RWPE2 (cell line): ENCODE measurements around the gene CACNA2D3.

Experiments
- ATAC-seq: fragments of 200-7000 bp; cut with Tn5 transposase; 3 replicates; pipeline ENCODE4 v1.9.1; 2021; ENCODE audit warnings: low read depth
- DNase-seq: peaks from one replicate; pipeline ENCODE4 v3.0.0-alpha.2; 2020; ENCODE audit warnings: low spot score
- H3K27ac ChIP-seq: fragments of 450-650 bp; 2 replicates; pipeline ENCODE4 v1.5.1; 2017; ENCODE audit warnings: mild to moderate bottlenecking; ENCODE audit not compliant: poor library complexity, severe bottlenecking
- H3K27me3 ChIP-seq: fragments of 250-450 bp; sonication (Bioruptor Pico); 2 replicates; pipeline ENCODE4 v1.5.1; 2021; ENCODE audit warnings: mild to moderate bottlenecking, moderate library complexity; ENCODE audit not compliant: insufficient read depth, poor library complexity, severe bottlenecking
- H3K36me3 ChIP-seq: fragments of 250-450 bp; sonication (Bioruptor Pico); 2 replicates; pipeline ENCODE4 v1.5.1; 2020; ENCODE audit warnings: low read depth, mild to moderate bottlenecking, moderate library complexity
- H3K4me1 ChIP-seq: fragments of 250-450 bp; sonication (Bioruptor Pico); 2 replicates; pipeline ENCODE4 v1.5.1; 2021; ENCODE audit warnings: mild to moderate bottlenecking, moderate library complexity; ENCODE audit not compliant: insufficient read depth, poor library complexity, severe bottlenecking
- H3K4me3 ChIP-seq: fragments of 250-450 bp; sonication (Bioruptor Pico); 2 replicates; pipeline ENCODE4 v1.5.1; 2021; ENCODE audit warnings: mild to moderate bottlenecking, moderate library complexity; ENCODE audit not compliant: severe bottlenecking
- H3K9me3 ChIP-seq: fragments of 250-450 bp; sonication (Bioruptor Pico); 2 replicates; pipeline ENCODE4 v1.5.1; 2021; ENCODE audit warnings: mild to moderate bottlenecking, moderate library complexity; ENCODE audit not compliant: severe bottlenecking
- TF ChIP-seq, protein P1 (sequence below): fragments of 450-650 bp; IDR thresholded peaks from one replicate; pipeline ENCODE4 v1.5.1; 2017; ENCODE audit warnings: mild to moderate bottlenecking, moderate library complexity; ENCODE audit not compliant: poor library complexity, severe bottlenecking

The CACNA2D3 gene

DNA sequence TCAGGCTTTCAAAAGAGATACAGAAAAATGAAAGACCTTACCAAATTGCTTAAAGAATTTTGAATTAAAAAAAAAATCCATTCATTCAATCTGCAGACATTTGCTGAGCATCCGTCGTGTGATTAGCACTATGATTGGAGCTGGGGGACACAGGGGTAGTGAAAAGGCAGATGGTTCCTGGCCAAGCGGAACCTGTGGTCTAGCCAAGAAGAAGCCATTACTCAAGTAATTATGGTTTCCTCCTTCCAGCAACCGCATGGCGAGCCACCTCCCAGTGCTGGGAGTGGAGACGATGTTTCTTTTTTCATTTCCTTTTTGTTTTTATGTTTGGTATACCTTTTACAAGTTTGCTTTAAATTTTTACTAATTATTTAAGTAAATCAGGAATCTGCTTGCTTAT is 140.2 kb downstream of the CACNA2D3 start:
- Histone ChIP-seq H3K9me3 (no peaks in the 10 kb centered on the region), H3K4me1 (no peaks in the 10 kb centered on the region), H3K27me3 (no peaks in the 10 kb centered on the region), H3K36me3 (no peaks in the 10 kb centered on the region), H3K4me3 (no peak overlapping the region), H3K27ac (no peak overlapping the region)
- ATAC-seq (no peak), DNase-seq (no peak)
- TF ChIP-seq, protein P1, sequence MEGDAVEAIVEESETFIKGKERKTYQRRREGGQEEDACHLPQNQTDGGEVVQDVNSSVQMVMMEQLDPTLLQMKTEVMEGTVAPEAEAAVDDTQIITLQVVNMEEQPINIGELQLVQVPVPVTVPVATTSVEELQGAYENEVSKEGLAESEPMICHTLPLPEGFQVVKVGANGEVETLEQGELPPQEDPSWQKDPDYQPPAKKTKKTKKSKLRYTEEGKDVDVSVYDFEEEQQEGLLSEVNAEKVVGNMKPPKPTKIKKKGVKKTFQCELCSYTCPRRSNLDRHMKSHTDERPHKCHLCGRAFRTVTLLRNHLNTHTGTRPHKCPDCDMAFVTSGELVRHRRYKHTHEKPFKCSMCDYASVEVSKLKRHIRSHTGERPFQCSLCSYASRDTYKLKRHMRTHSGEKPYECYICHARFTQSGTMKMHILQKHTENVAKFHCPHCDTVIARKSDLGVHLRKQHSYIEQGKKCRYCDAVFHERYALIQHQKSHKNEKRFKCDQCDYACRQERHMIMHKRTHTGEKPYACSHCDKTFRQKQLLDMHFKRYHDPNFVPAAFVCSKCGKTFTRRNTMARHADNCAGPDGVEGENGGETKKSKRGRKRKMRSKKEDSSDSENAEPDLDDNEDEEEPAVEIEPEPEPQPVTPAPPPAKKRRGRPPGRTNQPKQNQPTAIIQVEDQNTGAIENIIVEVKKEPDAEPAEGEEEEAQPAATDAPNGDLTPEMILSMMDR, result no peak

DNA sequence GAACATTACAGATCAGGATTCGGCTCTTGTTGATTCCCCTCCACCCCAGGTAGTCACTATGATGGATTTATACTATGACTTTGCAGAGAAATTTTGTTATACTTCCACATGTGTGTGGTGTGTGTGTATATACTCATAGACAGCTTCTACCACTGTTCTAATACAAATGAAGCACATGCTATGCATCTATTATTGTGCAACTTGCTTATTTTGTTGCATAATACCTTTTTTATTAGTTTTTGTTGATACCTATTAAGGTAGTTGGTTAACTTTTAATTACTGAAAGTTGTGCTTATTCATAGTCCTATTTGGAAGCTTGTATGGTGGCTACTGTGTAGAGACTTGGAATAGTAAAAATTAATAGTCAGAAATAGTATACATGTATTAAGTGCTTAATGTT is 140.6 kb downstream of the CACNA2D3 start:
- DNase-seq (no peak), ATAC-seq (no peak)
- H3K27ac ChIP-seq, result no peak overlapping the region
- no peaks in the 10 kb centered on the region for H3K4me1 ChIP-seq
- H3K36me3 ChIP-seq, result no peaks in the 10 kb centered on the region
- no peaks in the 10 kb centered on the region for H3K9me3 ChIP-seq
- no peak overlapping the region for H3K4me3 ChIP-seq
- H3K27me3 ChIP-seq, result no peaks in the 10 kb centered on the region
- TF ChIP-seq, protein P1, result no peak

DNA sequence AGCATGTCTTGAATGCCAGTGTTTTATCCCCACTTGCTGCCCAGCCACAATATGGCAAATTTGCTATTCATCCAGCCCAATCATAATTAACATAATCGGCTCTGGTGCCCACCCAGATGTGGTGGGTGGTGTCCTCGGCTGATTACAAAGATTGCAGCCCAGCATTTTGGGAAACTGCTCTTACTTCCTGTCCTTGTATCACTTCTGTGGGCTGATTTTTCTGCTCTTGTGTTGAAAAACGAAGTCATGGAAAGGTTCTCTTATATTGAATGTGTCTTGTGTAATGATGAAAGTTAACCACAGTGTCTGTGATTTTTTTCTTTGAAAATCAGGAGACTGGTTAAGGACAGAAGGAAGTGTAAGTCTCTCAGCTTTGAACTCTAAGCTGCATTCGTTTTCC is 141.7 kb downstream of the CACNA2D3 start:
- Histone ChIP-seq H3K4me1 (no peaks in the 10 kb centered on the region), H3K27me3 (no peaks in the 10 kb centered on the region), H3K4me3 (no peak overlapping the region), H3K27ac (no peak overlapping the region), H3K9me3 (no peaks in the 10 kb centered on the region), H3K36me3 (no peaks in the 10 kb centered on the region)
- TF ChIP-seq, protein P1, result no peak
- DNase-seq, result no peak
- no peak for ATAC-seq

DNA sequence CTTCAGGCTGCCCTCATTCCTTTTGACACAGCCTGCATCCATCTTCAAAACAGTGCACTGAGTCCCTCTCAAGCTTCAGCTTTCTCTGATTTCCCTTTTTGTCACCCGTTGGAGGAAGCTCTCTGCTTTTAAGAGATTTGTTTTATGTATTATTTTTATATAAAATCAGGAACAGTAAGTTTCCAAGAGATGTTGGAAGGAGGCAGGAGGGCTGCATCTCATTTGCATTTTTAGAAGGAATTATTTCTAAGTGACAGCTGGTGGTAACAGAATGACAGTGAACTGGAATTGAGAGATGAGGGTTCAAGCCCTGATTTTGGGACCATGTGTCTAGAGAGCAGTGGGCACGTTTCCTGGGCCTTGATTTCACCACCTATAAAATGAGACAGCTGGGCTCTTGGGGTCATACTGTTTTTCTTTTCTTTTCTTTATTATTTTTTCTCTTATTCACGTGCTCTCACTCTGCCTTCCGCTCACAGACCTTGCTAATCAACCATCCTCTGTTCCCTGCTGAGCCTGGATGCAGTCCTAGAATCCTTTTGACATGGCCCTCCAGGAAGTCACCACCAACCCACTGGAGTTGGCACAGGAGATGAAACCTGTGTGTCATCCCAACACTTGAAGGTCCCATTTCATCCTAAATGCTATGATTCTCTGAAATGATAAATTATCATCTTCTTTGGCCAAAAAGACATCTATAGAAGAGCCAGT is 148.6 kb downstream of the CACNA2D3 start:
- no peak for ATAC-seq
- Histone ChIP-seq H3K27ac (no peak overlapping the region), H3K9me3 (no peaks in the 10 kb centered on the region), H3K4me1 (no peaks in the 10 kb centered on the region), H3K4me3 (no peak overlapping the region), H3K27me3 (no peaks in the 10 kb centered on the region), H3K36me3 (no peaks in the 10 kb centered on the region)
- TF ChIP-seq, protein P1, result no peak
- no peak for DNase-seq

DNA sequence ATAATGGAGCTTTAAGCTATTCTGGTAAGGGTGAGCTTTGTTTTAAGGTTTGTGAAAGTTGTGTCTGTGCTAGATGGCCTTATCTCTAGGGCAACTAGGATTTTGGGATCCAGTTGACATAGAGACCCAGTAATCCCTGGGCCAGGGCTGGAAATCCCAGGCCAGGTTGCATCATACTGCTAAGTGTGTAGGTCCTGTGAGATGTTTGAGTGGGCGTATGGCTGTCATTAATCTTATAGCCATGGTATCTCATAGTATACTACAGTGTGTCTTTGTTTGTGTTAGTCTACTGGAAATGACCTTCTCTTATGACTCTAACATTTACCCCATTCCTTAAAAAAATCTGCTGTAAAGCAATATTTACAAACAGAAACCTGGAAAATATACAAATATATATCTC is 151.4 kb downstream of the CACNA2D3 start:
- TF ChIP-seq, protein P1, result no peak
- no peaks in the 10 kb centered on the region for H3K27me3 ChIP-seq
- H3K4me3 ChIP-seq, result no peak overlapping the region
- H3K4me1 ChIP-seq, result no peaks in the 10 kb centered on the region
- H3K9me3 ChIP-seq, result no peaks in the 10 kb centered on the region
- no peak overlapping the region for H3K27ac ChIP-seq
- DNase-seq, result no peak
- no peaks in the 10 kb centered on the region for H3K36me3 ChIP-seq
- no peak for ATAC-seq
